ENCODE data around the gene AFTPH. TPM values are rescaled to one million over a fixed set of nuclear protein-coding genes. Genes with fewer than 3 reads are reported as not detected.

AFTPH gene
- total RNA-seq, 1 experiment from 2014 or later, result 24.3 TPM

DNA sequence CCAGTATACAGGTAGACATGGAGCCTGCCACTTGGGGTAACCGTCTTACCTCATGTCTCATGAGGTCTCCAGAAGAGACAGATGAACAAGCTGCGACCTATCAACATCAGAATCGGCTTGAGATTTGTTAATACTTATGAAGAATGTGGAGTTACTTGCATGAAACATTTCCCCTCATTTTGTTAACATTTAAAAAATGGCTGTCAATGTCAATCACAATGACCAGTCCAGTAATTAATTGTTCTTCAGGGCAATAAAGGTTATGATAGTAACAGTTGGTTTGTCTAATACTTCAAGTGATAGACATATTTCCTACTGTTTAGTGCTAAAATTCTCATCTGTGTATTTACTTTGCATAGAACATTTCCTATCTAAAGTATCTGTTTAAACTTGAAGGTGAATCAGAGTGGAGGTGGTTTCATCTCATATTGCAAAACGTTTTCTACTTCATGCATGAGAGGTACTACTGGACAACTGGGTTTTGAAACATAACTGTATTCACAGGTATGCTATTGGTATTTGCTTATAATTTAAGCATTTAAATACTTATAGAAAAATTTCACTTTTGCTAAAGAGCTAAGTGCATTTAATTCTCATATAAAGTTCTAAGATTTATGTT lies 114.5 kb downstream of the AFTPH start:
- H3K9me3 ChIP-seq (replicated peaks), result no peaks in the 10 kb centered on the region
- no peak overlapping the region for H3K4me3 ChIP-seq
- no peak overlapping the region for H3K27ac ChIP-seq
- DNase-seq, result no peak
- no peaks in the 10 kb centered on the region for H3K27me3 ChIP-seq
- H3K36me3 ChIP-seq, result peaks cover 32% of the 10 kb centered on the region
- H3K4me1 ChIP-seq, result peaks cover 7% of the 10 kb centered on the region; the same call in 1 of the 2 replicates

DNA sequence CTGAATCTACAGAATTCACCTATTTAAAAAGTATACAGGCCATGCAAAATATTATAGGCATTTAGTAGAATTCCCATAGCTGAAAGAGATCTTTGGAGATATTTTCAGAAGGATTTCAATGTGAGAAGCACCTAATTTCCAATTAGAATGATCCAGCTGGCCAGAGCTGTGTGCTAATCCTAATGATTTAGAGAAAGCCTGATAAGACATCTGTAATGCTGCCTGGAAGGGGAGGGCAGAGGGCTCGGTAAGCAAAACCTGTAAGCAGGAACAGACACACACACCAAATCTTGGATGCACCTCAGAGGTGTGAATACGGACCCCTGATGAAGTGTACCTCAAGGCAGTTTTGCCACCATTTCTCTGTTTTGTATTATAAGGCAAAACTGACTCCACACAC lies 115.6 kb downstream of the AFTPH start:
- no peak for DNase-seq
- peaks cover 18% of the 10 kb centered on the region for H3K4me1 ChIP-seq
- H3K27ac ChIP-seq, result no peak overlapping the region
- no peaks in the 10 kb centered on the region for H3K9me3 ChIP-seq (replicated peaks)
- no peak overlapping the region for H3K4me3 ChIP-seq
- peaks cover 21% of the 10 kb centered on the region for H3K36me3 ChIP-seq
- no peaks in the 10 kb centered on the region for H3K27me3 ChIP-seq

DNA sequence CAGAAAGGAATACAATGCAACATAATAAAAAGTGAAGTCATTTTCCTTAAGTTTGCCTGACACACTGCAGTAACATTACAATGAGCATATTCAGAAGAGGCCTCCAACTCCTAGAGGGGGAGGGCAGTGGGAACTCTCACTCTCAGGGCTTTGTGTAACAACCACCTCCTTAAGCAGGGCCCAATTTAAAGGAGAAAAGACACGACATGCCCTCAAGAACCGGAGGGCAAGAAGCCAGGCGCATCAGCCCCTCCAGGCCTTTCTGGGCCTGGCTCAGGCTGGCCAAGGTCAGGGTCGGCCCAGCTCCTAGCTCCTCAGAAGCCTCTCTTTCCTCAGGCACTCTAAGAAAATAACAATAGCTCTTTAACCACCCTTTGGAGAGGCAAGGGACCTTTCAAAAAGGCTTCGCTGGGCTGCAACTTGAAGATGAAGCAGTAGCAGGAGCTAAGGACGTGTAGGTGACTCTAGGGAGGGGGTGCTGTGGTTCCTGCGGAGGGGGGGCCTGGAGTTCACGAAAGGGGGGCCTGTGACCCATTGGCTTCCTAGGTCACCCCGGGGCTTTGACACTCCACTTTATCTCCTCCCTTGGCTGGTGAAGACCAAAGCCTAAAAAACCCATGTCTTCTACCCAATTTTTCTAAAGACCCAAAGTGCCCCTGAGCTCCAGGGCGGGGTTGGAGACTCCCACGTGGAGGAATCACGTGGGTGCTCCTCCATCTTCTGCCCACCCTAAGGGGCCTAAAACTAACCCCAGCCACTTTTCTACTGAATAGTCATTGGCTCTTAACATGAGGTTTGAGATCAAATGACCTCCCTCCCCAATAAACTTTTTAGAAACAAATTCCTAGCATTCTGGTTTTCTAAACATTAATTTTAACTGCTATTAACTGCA lies 116.3 kb downstream of the AFTPH start:
- Histone ChIP-seq H3K4me3 (no peak overlapping the region), H3K4me1 (peaks cover 20% of the 10 kb centered on the region), H3K36me3 (peaks cover 14% of the 10 kb centered on the region), H3K9me3 (replicated peaks) (no peaks in the 10 kb centered on the region), H3K27me3 (no peaks in the 10 kb centered on the region), H3K27ac (no peak overlapping the region)
- DNase-seq, result no peak

DNA sequence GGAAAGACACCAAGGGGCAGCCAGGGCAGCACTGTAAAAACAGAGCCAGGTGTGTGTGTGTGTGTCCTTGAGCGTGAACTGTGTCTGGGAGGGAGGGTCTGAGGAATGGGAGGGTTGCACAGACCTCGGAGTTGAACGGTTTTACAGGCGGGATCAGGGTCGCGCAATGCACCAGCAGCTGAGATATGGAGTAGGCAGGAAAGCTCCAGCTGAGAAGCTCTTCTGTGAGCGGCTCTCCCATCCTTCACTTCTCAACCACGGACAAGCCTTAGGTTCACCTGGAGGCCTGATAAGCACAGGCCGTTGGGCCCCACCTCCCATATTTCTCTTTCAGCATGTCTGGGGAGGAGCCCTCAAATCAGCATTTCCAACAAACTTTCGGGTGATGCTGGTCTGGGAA lies 117.5 kb downstream of the AFTPH start:
- Histone ChIP-seq H3K4me3 (no peak overlapping the region), H3K4me1 (peaks cover 31% of the 10 kb centered on the region), H3K27ac (no peak overlapping the region), H3K27me3 (no peaks in the 10 kb centered on the region), H3K9me3 (replicated peaks) (no peaks in the 10 kb centered on the region), H3K36me3 (peaks cover 4% of the 10 kb centered on the region; the same call in 1 of the 2 replicates)
- DNase-seq, result no peak

Other genes with a start within 250 kb of the AFTPH start
- gene LGALSL, start 70.2 kb upstream of the AFTPH start, total RNA-seq (2014; rRNA removed; shearing (Covaris generic)), result 11.3 and 14.9 TPM in 2 replicates
- 30.9 and 34.7 TPM in 2 replicates for gene SERTAD2, start 129.6 kb downstream of the AFTPH start, total RNA-seq (2014; rRNA removed; shearing (Covaris generic))